HG03571 (cell line): ENCODE measurements around the gene RBFOX1.

ENCODE experiments used
- ATAC-seq: cut with Tn5 transposase; IDR thresholded peaks from one replicate; pipeline ENCODE4 v1.9.1; 2021; ENCODE audit not compliant: unreplicated experiment

Gene RBFOX1

DNA sequence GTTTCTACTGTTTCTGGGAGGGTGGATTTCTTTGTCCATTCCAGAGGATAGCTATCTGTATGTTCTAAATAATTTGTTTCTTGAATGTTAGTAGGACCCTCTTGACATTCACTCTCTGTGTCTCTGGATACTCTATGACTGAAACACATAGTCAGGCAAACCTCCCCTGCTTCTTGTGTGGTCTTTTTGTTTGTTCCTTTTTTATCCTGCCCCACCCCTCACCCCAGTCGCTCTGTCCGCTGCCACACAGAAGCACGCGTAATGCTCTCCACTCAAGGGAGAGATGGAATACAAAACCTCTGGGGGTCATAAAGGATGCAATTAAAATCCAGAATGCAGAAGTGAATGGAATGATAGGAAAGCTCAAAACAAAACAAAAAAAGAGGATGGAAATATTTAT is 253.1 kb downstream of the RBFOX1 start:
- ATAC-seq: no peak

DNA sequence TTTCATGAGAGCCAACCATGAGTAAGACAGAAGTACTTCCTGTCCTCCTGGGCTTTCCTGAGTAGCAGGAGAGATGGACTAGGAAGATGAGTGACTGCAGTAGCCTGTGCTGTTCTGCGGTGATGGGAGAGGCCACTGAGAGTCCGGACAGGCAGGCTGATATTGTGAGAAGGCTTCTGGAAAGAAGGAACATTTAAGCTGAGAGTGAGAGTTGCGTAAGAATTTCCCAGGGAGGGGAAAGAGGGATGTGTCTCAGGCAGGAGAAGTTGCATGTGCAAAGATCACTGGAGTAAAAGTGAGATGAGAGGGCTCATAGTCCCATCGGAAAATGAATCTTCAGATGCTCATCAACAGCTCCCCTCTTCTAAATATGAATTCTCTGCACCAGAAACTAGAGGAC is 258.3 kb downstream of the RBFOX1 start:
- no peak for ATAC-seq

DNA sequence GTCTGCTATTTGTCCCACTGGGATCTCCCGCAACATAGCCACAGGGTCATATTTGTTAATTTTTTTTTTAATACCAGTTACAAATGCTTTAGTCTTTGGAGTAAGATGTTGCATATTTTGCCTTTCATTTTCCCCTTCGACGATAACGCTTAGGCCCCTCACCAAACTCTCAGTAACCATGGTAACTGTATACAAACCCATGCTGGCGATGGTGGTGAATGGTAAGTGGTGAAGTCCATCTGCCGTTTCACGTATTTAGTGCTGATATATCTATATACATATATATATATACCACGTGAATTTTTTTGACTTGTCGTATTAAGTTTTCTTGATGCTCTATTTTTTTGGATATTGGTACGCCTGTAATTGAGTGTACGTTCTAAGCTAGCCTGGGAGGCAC is 263.7 kb downstream of the RBFOX1 start:
- no peak for ATAC-seq

DNA sequence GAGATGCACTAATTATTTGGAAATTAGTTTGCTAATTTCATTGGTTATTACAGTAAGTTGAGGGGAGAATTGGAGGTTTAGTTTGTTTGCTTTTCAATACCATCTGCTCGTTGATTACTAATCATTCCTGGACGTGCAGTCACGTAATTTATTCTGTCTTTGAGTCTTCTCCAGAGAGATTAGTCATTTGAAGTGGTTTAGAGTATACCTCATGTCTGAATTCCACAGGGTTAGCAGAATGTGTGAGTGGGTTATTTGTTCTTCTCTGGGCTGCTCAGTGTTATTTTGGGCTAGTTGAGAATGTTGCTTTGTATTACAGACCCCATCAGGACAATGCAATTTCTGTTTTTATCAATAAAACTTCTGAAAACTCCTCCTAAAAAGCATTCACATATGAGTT is 265.0 kb downstream of the RBFOX1 start:
- ATAC-seq: no peak

DNA sequence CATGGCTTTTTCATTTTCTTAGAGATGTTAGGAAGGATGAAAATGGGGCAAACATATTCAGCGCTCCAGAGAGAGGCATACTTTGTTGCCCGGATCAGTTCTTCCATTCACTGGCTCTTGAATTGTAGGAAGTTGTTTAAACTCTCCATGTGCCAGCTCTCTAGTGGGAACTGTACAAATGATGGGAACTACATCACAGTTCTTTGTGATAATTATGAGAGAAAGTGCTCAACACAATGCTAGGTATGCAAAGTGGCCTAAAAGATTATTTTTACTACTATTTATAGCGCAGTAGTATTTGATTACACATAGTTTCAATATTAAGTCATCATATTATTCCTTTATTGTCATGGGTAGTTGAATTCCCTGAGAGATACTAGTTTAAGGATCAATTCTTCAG is 268.5 kb downstream of the RBFOX1 start:
- no peak for ATAC-seq

DNA sequence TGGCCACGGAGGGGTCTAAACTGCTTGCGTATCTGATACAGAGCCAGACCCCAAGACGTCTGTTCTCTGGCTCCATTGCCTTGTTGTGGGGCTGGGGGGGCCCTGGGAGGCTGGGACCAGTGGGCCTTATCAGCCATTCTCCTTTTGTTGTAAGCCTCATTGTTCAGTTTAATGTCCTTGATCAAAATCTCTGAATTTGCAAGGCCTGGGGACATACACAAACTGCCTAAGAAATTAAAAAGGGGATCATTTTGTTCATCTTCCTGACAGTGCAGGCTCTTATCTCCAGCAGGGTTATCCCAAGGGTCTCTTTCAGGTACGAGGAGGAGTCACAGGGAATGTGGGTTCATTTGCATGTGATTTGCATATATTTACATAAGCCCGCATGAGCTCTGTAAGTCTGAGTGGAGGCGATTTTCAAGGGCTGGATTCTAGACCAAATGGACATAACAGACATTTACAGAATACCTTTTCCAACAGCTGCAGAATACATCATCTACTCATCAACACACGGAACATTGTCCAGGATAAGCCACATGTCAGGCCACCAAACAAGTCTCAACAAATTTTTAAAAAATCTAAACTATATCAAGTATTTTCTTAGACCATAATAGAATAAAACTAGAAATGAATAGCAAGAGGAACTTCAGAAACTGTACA is 269.8 kb downstream of the RBFOX1 start:
- ATAC-seq: no peak

DNA sequence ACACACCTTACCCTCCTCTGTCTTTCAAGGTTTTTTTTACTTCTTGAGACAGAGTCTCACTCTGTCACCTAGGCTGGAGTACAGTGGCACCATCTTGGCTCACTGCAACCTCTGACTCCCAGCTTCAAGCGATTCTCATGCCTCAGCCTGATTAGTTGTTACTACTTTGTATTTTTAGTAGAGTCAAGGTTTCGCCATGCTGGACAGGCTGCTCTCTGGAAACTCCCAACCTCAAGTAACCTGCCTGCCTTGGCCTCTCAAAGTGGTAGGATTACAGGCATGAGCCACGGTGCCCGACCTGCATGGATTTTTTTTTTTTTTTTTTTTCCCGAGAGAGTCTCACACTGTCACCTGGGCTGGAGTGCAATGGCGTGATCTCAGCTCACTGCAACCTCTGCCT is 273.2 kb downstream of the RBFOX1 start:
- no peak for ATAC-seq

DNA sequence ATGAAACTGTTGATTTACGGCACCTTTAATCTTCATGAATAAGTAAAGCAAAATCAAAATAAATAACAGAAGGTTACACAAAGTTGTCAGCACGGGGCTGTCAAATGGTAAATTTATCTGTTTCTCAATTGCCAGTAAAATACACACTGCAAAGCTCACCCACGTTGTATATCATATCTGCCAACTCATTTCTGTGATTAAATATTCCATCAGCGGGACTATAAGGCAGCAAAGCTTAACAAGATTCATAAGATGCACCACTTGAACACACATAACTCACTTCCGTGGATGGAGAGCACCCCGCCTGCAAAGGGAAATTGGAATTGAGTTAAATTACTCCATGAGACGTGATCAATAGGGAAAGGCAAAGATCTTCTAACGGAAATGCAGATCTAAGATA is 280.0 kb downstream of the RBFOX1 start:
- no peak for ATAC-seq

DNA sequence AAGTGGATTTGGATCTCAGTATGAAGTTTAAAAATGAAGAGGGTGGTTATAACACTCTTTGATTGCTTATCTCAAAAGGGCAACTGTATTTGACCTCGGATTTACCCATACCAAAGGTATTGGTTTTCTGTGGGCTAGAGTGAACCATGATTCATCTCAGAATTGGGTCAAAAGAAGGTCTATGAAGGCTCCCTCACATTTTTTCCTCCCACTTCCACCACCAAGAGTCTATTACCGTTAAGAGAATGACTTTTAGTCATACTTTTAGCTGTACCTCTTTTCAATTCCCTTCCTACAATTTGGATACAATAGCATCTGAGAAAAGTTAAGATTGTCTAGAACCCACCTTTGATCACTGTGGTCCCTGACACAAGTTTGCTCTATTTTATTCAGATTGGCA is 280.9 kb downstream of the RBFOX1 start:
- ATAC-seq: no peak

DNA sequence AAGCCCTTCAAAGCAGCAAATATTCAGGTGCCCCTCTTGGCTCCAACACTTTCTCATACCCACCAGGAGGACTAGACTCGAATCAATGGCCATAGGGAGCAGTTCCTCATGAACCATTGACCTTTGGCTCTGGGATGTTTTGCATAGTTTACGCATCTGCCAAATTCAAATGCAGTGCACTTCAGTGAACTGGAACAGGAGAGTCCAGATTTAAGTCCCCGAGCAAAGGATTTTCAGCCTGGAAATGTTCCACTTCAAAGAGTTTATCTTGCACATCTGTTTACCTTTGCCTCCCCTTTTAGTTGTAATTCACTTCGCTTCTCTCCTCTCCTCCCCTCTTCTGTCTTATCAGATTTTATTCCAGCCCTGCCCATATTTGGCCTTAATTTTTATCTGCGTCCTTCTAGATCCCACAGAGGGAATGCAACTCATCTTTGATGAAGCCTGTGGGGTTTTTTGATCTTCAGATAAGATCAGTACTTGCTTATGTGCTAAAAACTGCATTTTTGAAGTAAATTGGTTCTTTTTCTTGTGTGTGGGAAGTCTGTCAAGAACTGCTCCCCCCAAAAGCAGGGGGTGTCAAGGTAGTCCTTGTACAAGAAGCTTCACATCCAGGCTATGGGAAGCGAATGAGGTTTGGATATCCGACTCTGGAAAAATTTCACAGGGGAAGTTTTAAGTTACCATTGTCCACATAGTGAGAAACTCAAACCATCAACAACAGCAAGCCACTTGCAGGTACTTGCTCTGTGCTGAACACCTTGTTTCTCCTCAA is 281.6 kb downstream of the RBFOX1 start:
- ATAC-seq: no peak

DNA sequence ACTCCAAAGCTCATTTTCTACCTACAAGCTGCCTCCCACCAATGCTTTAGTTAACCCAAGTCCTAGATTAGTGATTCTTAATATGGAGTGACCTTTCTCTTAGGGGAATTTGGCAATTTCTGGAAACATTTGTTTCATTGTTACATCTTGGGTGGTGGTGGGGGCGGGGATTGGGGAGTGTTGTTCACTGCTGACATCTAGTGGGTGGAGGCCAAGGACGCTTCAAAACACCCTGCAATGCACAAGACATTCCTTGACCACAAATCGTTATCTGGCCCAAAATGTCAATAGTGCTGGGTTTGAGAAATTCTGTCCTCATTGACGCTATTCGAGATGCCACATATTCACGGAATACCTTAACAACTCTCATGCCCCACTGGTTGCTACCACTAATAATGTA is 282.9 kb downstream of the RBFOX1 start:
- ATAC-seq: no peak

DNA sequence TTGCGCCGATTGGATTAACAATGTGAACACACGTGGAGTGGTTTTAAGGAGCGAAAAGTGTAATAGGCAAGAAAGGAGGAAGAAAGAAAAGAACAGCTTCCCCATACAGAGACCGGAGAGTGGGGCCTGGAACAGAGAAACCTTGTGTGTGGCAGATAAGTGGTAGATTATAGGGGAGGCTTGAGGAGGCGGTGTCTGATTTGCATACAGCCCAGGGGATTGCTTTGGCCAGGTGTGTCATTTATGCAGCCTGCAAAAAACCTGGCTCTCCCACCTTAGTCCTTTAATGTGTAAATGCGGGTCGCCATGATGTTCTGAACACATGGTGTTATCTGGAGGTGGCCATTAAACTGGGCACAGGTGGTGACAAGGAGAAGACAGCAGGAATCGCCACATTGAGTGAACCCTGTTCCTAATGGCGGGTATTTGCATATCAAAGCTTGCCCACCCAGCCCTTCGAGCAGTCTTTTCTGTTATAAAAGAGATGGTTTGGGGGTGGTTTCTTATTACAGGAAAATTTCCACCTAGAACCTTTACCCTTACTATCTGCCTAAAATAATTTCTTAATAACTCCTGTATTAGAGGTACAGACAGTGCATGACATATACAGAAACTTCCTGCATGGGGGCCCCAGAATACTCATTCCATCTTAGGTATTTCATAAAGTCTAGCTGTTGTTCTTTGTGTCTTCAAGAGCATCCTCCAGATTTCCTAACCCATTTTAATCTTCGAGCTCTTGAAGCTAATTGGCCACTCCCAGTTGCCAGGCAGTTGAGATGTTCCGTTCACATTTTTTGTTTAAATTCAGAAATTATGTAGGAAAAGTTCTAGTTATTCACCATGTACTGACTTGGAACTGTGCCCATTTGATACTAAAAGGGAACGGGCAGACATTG is 292.5 kb downstream of the RBFOX1 start:
- ATAC-seq: no peak

DNA sequence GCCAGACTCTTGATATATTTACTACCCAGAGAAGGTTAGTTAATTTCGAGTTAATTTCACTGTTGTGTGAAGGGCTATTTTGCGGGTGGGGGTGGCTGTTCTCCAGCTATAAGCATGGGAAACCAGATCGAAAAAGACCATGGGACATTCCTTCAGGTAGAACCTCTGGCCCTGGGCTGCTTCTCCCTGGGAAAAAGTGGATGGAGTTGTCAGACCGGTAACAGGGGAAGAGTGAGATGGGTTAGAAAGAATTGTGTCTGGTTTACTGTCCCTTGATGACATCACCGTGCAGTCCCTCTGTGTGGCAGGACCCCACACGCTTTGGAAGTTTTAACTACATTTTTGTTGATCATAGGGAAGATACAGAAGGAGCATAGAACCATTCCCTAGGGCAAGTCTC is 296.3 kb downstream of the RBFOX1 start:
- no peak for ATAC-seq

DNA sequence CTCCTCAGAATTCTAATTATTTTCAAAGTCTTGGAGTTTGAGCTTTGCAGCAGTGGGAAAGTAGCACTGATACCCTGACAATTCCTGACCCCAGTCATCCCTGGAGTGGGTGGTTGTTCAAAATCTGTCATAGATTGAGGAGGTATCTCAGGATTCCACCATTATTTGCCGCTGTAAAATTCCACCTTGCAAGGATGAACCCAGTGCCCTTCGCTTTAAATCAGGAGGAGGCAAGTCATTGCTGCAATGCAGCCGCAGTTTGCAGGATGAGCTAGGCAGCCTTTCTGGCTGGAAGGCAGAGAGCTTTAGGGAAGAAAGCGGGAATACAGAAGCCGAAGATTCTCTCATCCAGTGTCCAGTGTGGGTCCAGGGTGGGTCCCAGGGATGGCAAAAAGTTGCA is 296.9 kb downstream of the RBFOX1 start:
- ATAC-seq: no peak

DNA sequence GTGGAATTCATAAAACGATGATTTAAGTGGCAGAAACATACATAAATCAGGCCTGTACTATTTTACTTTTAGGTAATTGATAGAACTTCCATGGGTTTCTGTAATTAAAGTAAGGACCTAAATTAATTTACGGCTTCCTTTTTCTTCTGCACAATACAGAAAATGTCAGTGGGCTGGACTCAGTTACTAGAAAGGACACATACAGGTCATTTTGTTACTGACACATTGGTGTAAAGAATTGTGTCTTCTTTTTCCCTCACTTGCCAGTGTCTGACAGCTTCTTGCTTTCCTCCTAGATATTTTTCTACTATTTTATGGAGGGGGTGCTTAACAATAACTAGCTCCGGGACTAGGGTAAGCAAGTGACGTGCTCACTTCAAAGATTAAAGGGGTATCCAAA is 304.8 kb downstream of the RBFOX1 start:
- no peak for ATAC-seq

DNA sequence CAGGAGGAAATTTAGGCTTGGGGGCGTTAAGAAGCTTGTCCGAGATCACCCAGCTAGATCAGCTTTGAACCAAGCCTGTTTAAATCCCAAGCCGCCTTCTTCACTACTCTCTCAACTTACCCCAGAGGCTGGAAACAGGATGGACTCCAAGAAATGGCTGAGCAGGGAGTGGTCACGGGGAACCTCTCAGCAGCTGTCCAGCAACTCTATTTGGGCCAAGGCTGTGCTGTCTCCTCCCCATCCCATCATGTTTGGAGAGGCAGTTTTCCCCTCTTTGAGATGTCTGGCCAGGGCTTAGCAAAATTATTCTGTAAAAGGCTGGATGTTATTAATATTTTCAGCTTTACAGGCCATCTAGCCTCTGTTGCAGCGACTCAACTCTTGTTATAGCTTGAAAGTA is 305.7 kb downstream of the RBFOX1 start:
- ATAC-seq: no peak

DNA sequence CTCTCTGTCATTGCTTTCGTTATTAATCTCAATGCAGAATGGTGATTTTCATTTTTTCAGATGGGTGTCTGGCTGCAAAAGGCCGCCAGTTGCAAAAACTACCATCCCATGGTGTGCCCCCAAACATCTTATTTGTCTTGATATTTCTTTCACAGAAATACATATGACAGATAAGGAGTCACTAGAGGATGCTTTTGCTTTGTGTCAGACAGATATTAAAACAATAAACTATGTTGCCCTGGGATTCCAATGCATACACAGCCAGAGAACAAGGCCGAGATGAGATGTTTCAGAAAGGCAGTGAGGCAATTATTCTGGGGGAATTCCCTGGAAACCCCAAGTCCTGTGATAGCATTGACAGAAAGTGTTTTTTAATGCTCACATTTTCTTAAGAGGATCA is 307.7 kb downstream of the RBFOX1 start:
- ATAC-seq: no peak

DNA sequence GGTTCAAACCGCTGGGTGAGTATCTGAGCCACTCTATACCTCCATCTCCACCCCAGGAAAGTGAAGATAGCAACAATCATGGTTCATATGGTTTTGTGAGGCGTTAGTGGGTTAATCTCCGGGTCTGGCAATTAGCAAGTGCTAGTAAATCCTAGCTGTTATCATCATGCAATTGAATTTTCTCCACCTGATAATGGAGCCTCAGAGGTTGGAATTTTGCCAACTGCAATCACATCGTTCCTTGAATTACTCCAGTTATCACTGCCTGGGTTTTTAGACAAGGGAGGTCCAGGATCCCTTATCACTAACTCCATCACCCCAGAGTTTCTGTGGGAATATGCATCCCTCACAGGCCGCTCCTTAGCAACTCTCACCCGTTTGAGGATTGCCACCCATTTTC is 311.5 kb downstream of the RBFOX1 start:
- no peak for ATAC-seq

DNA sequence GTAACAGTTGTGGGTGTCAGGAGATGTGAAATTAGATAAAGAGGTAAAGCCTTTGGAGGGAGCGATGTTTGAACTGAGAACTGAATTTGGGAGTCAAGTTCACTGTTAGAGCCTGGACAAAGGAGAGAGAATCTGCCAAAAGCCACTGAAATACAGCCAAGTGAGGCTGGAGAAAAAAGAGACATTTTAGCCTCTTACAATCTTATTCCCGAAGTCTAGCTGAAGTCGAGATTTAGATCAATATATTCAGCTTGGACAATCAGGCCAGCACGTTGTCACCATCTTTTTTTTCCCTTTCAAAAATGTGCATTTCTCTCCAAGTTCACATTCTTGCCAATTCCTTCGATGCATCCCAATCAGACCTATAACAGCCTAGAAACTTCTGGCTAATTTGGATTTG is 312.2 kb downstream of the RBFOX1 start:
- ATAC-seq: no peak

DNA sequence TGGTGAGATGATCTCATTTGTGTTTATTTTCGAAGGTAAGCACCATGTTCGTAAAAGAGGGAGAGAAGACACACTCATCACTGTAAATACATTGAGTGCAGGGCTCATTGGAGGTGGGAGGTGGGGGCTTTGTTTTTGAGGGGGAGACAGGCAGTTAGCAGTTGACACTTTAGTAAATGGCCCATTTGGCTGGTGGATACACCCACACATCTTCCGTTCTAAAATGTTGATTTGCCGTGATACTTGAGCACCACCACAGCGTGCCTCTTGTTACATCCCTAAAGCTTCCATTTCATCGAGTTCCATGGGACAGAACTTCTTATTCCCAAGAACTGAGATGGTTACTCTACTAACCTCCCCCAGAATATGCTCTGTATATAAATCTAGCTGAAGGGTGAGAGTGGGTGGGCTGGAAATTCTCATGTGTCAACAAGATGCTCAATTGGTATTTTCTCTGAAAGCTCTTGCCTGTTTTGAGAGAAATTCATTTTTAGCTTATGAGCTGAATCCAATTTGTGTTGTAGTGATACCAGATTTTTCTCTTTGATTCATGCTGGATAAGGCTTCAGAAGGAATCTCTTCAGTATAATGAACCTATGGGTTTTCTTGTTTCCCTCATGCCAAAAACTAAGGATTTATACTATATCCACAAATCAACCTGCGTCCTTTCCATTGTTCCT is 314.3 kb downstream of the RBFOX1 start:
- no peak for ATAC-seq

DNA sequence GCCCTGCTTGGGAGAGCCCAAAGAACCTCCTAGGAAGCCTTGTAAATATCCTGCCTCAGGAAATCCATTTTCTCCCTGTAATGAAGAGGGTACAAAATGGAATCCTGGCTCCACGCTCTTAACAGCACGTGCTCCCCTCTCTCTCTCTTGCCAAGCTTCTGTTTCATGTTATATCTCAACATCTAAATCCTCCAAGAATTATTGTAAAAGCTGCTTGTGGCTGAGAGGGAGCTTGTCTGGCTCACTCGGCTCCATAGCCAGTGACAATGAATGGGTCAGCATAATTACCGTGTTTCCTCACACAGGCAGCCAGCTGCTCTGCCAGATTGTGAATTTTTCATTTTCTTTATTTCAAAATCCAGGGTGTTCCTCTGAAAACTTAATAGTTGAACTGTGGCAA is 317.8 kb downstream of the RBFOX1 start:
- no peak for ATAC-seq
